Chondrocyte (in vitro differentiated cells): Measurements from ENCODE around the gene DSCAML1. TPM values are rescaled to one million over a fixed set of nuclear protein-coding genes. Genes with fewer than 3 reads are reported as not detected.

Experiments
- DNase-seq: peaks from one replicate; pipeline ENCODE4 v3.0.0; 2021; ENCODE audit warnings: mixed read lengths, low spot score
- H3K27ac Mint-ChIP-seq: one replicate; pipeline ENCODE4 v1.8.0; 2021; ENCODE audit warnings: mild to moderate bottlenecking, moderate library complexity, mixed read lengths; ENCODE audit not compliant: unreplicated experiment
- H3K27me3 Mint-ChIP-seq: 2 replicates; pipeline ENCODE4 v1.8.0; 2021; ENCODE audit warnings: low read depth, mixed read lengths
- H3K36me3 Mint-ChIP-seq: 2 replicates; pipeline ENCODE4 v1.8.0; 2021; ENCODE audit warnings: low read depth, mixed read lengths
- H3K4me1 Mint-ChIP-seq: 2 replicates; pipeline ENCODE4 v1.8.0; 2021; ENCODE audit warnings: low read depth, mild to moderate bottlenecking, mixed read lengths
- H3K4me3 Mint-ChIP-seq: one replicate; pipeline ENCODE4 v1.8.0; 2021; ENCODE audit warnings: mild to moderate bottlenecking, moderate library complexity, mixed read lengths; ENCODE audit not compliant: unreplicated experiment
- H3K9me3 Mint-ChIP-seq: 2 replicates; pipeline ENCODE4 v1.8.0; 2021; ENCODE audit warnings: low read depth, mixed read lengths
- total RNA-seq: library from RNA; stranded (reverse); gene quantifications from 3 replicates; pipeline ENCODE4 v1.2.1, GENCODE V29; 2021
- TF ChIP-seq, protein P1 (sequence below): fragments of 200-600 bp; sonication (generic); IDR thresholded peaks from 2 replicates; pipeline ENCODE4 v1.5.0; 2021; ENCODE audit warnings: antibody characterized with exemption, mild to moderate bottlenecking, moderate library complexity

Gene DSCAML1
- total RNA-seq, 1 donor from 2014 or later: not detected

DNA sequence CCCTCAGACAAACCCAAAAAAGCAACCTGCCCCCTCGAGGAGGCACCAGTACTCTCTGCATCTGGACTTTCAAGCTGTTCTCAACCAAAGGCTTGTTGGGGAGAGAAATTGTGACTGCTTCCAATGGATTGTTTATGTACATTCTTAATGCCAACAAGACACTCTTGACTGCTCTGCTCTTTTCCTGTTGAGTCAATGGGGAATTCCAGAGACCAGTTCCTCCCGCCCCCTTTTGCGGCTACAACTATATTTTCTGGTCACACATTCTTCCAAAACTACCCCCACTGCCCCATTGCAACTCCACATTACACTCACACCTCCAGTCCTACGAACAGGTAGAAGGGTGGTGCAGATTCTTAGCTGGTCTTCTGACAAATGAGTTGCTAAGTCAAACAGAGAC, 187.0 kb downstream of the DSCAML1 start:
- peaks cover 17% of the 10 kb centered on the region for H3K27me3 Mint-ChIP-seq
- H3K4me3 Mint-ChIP-seq: no peak overlapping the region
- no peaks in the 10 kb centered on the region for H3K36me3 Mint-ChIP-seq
- peaks cover 23% of the 10 kb centered on the region for H3K4me1 Mint-ChIP-seq
- H3K27ac Mint-ChIP-seq: no peak overlapping the region
- no peak for DNase-seq
- TF ChIP-seq, protein P1, sequence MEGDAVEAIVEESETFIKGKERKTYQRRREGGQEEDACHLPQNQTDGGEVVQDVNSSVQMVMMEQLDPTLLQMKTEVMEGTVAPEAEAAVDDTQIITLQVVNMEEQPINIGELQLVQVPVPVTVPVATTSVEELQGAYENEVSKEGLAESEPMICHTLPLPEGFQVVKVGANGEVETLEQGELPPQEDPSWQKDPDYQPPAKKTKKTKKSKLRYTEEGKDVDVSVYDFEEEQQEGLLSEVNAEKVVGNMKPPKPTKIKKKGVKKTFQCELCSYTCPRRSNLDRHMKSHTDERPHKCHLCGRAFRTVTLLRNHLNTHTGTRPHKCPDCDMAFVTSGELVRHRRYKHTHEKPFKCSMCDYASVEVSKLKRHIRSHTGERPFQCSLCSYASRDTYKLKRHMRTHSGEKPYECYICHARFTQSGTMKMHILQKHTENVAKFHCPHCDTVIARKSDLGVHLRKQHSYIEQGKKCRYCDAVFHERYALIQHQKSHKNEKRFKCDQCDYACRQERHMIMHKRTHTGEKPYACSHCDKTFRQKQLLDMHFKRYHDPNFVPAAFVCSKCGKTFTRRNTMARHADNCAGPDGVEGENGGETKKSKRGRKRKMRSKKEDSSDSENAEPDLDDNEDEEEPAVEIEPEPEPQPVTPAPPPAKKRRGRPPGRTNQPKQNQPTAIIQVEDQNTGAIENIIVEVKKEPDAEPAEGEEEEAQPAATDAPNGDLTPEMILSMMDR: no peak
- peaks cover 2% of the 10 kb centered on the region for H3K9me3 Mint-ChIP-seq

DNA sequence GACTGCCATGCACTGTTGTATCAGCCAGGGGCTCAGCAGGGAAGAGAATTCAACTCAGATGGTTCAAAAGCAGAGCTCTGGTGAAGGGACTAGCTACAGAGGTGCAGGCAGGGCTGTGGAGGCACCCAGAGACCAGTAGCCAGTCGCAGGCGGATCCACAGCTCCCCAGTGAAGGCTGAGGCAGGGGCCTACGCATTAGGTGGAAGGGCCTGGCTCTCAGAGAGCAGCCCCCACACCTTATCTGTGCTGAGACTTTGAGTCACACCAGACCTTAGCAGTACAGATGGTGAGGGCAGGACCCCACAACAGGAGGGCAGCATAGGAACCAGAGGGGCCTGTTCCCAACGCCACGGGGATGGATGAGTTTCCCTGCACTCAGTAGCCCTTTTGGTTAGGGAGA, 189.6 kb downstream of the DSCAML1 start:
- Mint-ChIP-seq H3K27ac (no peak overlapping the region), H3K4me3 (no peak overlapping the region), H3K36me3 (no peaks in the 10 kb centered on the region), H3K27me3 (peaks cover 22% of the 10 kb centered on the region), H3K4me1 (peaks cover 19% of the 10 kb centered on the region), H3K9me3 (no peaks in the 10 kb centered on the region)
- DNase-seq: no peak
- TF ChIP-seq, protein P1: no peak

DNA sequence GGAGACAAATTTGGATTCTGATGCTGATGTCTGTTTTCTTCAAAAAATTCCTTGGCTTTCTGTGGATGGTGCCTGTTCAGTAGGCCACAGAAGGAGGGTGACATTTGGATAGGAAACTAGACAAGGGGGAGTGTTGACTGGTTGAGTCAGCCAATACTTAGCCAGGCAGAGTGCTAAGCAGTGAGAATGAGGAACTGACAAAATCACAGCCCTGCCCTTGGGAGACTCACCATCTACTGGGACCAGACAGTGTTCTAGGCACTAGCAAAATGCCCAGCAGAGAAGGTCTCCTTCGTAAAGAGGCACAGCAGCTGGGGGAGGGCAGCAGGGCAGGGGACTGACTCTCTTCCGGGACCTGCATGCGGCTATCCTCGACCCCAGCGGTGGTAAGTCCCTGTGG, 190.2 kb downstream of the DSCAML1 start:
- DNase-seq: no peak
- TF ChIP-seq, protein P1: no peak
- H3K4me1 Mint-ChIP-seq: peaks cover 19% of the 10 kb centered on the region
- H3K9me3 Mint-ChIP-seq: no peaks in the 10 kb centered on the region
- no peak overlapping the region for H3K4me3 Mint-ChIP-seq
- no peak overlapping the region for H3K27ac Mint-ChIP-seq
- H3K36me3 Mint-ChIP-seq: no peaks in the 10 kb centered on the region
- peaks cover 25% of the 10 kb centered on the region for H3K27me3 Mint-ChIP-seq

DNA sequence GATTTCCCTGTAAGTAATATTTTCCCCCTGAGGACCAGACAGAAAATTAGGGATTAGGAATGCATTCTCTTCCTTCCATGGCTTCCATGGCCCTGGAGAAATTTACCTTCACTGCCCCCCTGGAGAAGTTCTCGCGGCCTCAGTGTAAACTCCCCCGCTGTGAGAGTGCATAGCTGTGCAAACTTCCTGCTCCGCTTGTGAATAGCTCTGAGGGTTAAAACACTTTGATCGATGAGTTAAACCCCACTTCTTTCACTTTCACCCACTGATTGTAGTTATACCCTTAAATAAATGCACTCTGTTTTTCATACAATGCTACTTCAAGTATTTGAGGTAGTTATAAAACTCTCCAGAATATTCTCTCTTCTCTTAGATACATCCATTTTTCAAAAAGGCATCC, 190.8 kb downstream of the DSCAML1 start:
- TF ChIP-seq, protein P1: no peak
- Mint-ChIP-seq H3K4me1 (peaks cover 16% of the 10 kb centered on the region), H3K27ac (no peak overlapping the region), H3K27me3 (peaks cover 26% of the 10 kb centered on the region), H3K9me3 (no peaks in the 10 kb centered on the region), H3K36me3 (no peaks in the 10 kb centered on the region), H3K4me3 (no peak overlapping the region)
- no peak for DNase-seq

DNA sequence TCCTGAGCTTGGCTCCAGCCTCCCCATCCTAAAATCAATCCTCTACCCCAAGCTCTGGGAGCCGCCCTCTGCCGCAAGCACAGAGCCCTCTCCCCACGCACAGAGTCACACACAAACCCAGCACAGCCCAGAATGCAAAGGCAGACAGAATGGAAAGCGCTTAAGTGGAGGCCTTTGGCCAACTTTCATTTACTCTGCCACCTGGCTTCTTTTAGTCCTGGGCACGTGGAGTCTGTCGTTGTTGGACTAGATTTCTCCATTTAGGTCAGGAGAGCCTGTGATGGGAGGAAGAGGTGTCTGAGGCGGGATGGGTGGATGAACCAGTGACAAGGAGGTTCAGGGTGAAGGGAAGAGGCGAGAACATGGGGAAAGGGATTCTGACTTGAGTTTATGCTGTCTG, 191.7 kb downstream of the DSCAML1 start:
- no peaks in the 10 kb centered on the region for H3K36me3 Mint-ChIP-seq
- H3K4me3 Mint-ChIP-seq: no peak overlapping the region
- peaks cover 28% of the 10 kb centered on the region for H3K27me3 Mint-ChIP-seq
- no peak overlapping the region for H3K27ac Mint-ChIP-seq
- H3K4me1 Mint-ChIP-seq: peaks cover 7% of the 10 kb centered on the region
- TF ChIP-seq, protein P1: no peak
- no peak for DNase-seq
- no peaks in the 10 kb centered on the region for H3K9me3 Mint-ChIP-seq
